SH-SY5Y (cell line): ENCODE results near the gene METTL15.

Experiments
- GATA2 ChIP-seq: IDR thresholded peaks from 2 replicates; pipeline ENCODE4 v1.6.1; 2011; ENCODE audit warnings: mild to moderate bottlenecking, low read depth, low read length
- GATA3 ChIP-seq: IDR thresholded peaks from 2 replicates; pipeline ENCODE4 v1.6.1; 2011; ENCODE audit warnings: low read depth, mild to moderate bottlenecking, low read length, moderate library complexity

GRCh38 chr11:28114731-28115130, 6.5 kb downstream of the METTL15 start:
- TF ChIP-seq GATA3, result no peak
- no peak for TF ChIP-seq GATA2
